GM12878 (cell line): ENCODE results near the gene TAB2. TPM values are rescaled to one million over a fixed set of nuclear protein-coding genes. Genes with fewer than 3 reads are reported as not detected.
A peak's percentile ranks its signal among the peaks of the same experiment; 100 is the strongest.

ENCODE experiments used
- ATF7 ChIP-seq: fragments of 450-650 bp; IDR thresholded peaks from 2 replicates; pipeline ENCODE4 v1.6.1; 2016; ENCODE audit warnings: low read depth, mild to moderate bottlenecking
- CBFB ChIP-seq: IDR thresholded peaks from 2 replicates; pipeline ENCODE4 v1.6.1; 2016; ENCODE audit warnings: antibody characterized with exemption, low read depth
- CBX3 ChIP-seq: fragments of 200-600 bp; sonication (generic); IDR thresholded peaks from 2 replicates; pipeline ENCODE4 v1.6.1; 2016; ENCODE audit warnings: low read depth, borderline replicate concordance
- CEBPZ ChIP-seq: fragments of 150-350 bp; IDR thresholded peaks from 2 replicates; pipeline ENCODE4 v1.6.1; 2016; ENCODE audit warnings: low read depth, low read length
- CTCF ChIP-seq, 3 experiments: IDR thresholded peaks in 2 of 3; conservative IDR thresholded peaks in 1 of 3; 2 replicates each; pipeline ENCODE4 v1.5.1; 2011; ENCODE audit warnings: low read depth in 3 of 3, low read length in 3 of 3, mild to moderate bottlenecking in 3 of 3, control low read depth in 2 of 3, moderate library complexity in 2 of 3, inconsistent platforms in 1 of 3, mixed read lengths in 1 of 3; ENCODE audit not compliant: control insufficient read depth in 2 of 3, insufficient read depth in 1 of 3; ENCODE audit errors: extremely low read depth in 1 of 3
- EGR1 ChIP-seq, 2 experiments: IDR thresholded peaks; 1 replicate in 1 of 2; 2 replicates in 1 of 2; pipeline ENCODE4 v1.6.1; 2011 to 2012; ENCODE audit warnings: low read depth in 2 of 2, low read length in 2 of 2, borderline replicate concordance in 1 of 2, mild to moderate bottlenecking in 1 of 2, moderate library complexity in 1 of 2
- ELK1 ChIP-seq: IDR thresholded peaks from 2 replicates; pipeline ENCODE4 v1.6.1; 2012; ENCODE audit warnings: low read depth, low read length, improper control_type of control experiment
- FOXK2 ChIP-seq: fragments of 450-650 bp; IDR thresholded peaks from 2 replicates; pipeline ENCODE4 v1.6.1; 2017; ENCODE audit warnings: mild to moderate bottlenecking, moderate library complexity
- GATAD2B ChIP-seq: fragments of 450-650 bp; conservative IDR thresholded peaks from 2 replicates; pipeline ENCODE4 v1.6.1; 2017; ENCODE audit warnings: low read depth, mild to moderate bottlenecking, moderate library complexity
- JUNB ChIP-seq: IDR thresholded peaks from 2 replicates; pipeline ENCODE4 v1.6.1; 2016; ENCODE audit warnings: antibody characterized with exemption, mild to moderate bottlenecking
- NR2F1 ChIP-seq: fragments of 450-650 bp; conservative IDR thresholded peaks from 2 replicates; pipeline ENCODE4 v1.6.1; 2017; ENCODE audit warnings: mild to moderate bottlenecking
- PAX8 ChIP-seq: fragments of 450-650 bp; IDR thresholded peaks from 2 replicates; pipeline ENCODE4 v1.6.1; 2017; ENCODE audit warnings: mild to moderate bottlenecking, moderate library complexity
- RFX5 ChIP-seq: IDR thresholded peaks from 2 replicates; pipeline ENCODE4 v1.6.1; 2011; ENCODE audit warnings: low read depth, low read length, improper control_type of control experiment
- SIN3A ChIP-seq: IDR thresholded peaks from 2 replicates; pipeline ENCODE4 v1.6.1; 2012; ENCODE audit warnings: low read depth, low read length, improper control_type of control experiment
- SIX5 ChIP-seq: IDR thresholded peaks from 2 replicates; pipeline ENCODE4 v1.6.1; 2011; ENCODE audit warnings: mild to moderate bottlenecking, low read depth, low read length, moderate library complexity; ENCODE audit not compliant: severe bottlenecking
- SMAD5 ChIP-seq: IDR thresholded peaks from 2 replicates; pipeline ENCODE4 v1.6.1; 2016; ENCODE audit warnings: antibody characterized with exemption, low read depth
- SPI1 ChIP-seq: IDR thresholded peaks from 2 replicates; pipeline ENCODE4 v1.6.1; 2011; ENCODE audit warnings: low read depth, mild to moderate bottlenecking, low read length, moderate library complexity, borderline replicate concordance; ENCODE audit not compliant: insufficient read depth
- SREBF2 ChIP-seq: IDR thresholded peaks from 2 replicates; pipeline ENCODE4 v1.6.1; 2012; ENCODE audit warnings: mild to moderate bottlenecking, low read length
- STAT1 ChIP-seq: fragments of 450-650 bp; conservative IDR thresholded peaks from 2 replicates; pipeline ENCODE4 v1.6.1; 2014; ENCODE audit warnings: antibody characterized with exemption, mild to moderate bottlenecking
- ZNF207 ChIP-seq: fragments of 450-650 bp; IDR thresholded peaks from 2 replicates; pipeline ENCODE4 v1.6.1; 2014; ENCODE audit warnings: antibody characterized with exemption, mild to moderate bottlenecking, borderline replicate concordance
- ZNF622 ChIP-seq: fragments of 450-650 bp; IDR thresholded peaks from 2 replicates; pipeline ENCODE4 v1.6.1; 2017; ENCODE audit warnings: mild to moderate bottlenecking, inconsistent platforms
- ZNF687 ChIP-seq: fragments of 450-650 bp; IDR thresholded peaks from 2 replicates; pipeline ENCODE4 v1.6.1; 2017; ENCODE audit warnings: mild to moderate bottlenecking, moderate library complexity
- ZSCAN29 ChIP-seq: fragments of 450-650 bp; IDR thresholded peaks from 2 replicates; pipeline ENCODE4 v1.6.1; 2017; ENCODE audit warnings: mild to moderate bottlenecking, moderate library complexity
- polyA plus RNA-seq, 11 experiments: library from polyadenylated mRNA; depleted of rRNA in 4 of 11; unstranded in 6 of 11; stranded (reverse) in 5 of 11; fragments of >200 nt; fragmentation: Nextera tagmentation in 4 of 11; fragmentation: Illumina TruSeq in 1 of 11; extraction: Ambion mirVana in 4 of 11; extraction: Trizol in 1 of 11; gene quantifications; 1 replicate in 1 of 11; 2 replicates in 10 of 11; pipeline versions ENCODE4 v1.2.1 to v1.2.3, GENCODE V29; 2011 to 2016; ENCODE audit warnings: inconsistent platforms in 2 of 11, missing spikeins in 2 of 11, low read depth in 1 of 11
- total RNA-seq, 4 experiments: library from RNA; depleted of rRNA in 3 of 4; stranded (reverse); fragments of >200 nt in 3 of 4; fragmentation: Illumina TruSeq in 1 of 4; extraction: Trizol in 1 of 4; gene quantifications; 2 replicates each; pipeline versions ENCODE4 v1.2.1 to v1.2.3, GENCODE V29; 2013 to 2021

Gene TAB2
- total and polyA plus RNA-seq, 10 of the 15 experiments (the other 5 are each of a cell fraction or from before 2014, with no cell fraction given) = 8.9 to 66.3 (median 23.0) TPM

GRCh38 chr6:149438855-149439254 lies 121.3 kb downstream of the TAB2 start (continued):
- TF ChIP-seq CEBPZ = no peak
- TF ChIP-seq GATAD2B = no peak
- TF ChIP-seq PAX8 = no peak
- TF ChIP-seq ZNF622 = no peak
- TF ChIP-seq SIN3A = no peak
- no peak for TF ChIP-seq STAT1
- peak; percentile 47; the same call in 1 of the 2 replicates for TF ChIP-seq JUNB
- TF ChIP-seq SREBF2 = no peak
- no peak for TF ChIP-seq FOXK2
- TF ChIP-seq SIX5 = no peak
- peak; percentile 55 for TF ChIP-seq NR2F1
- no peak for TF ChIP-seq ELK1
- no peak for TF ChIP-seq ZNF207
- TF ChIP-seq CBX3 = no peak
- TF ChIP-seq CTCF (IDR thresholded peaks at IDR 0.05 in 2 of 3, conservative IDR thresholded peaks at IDR 0.05 in 1 of 3; ENCODE audit: control insufficient read depth in 2 of 3, extremely low read depth in 1 of 3, insufficient read depth in 1 of 3, low read depth in 3 of 3, low read length in 3 of 3) = no peak
- peak; percentile 91 for TF ChIP-seq SPI1
- no peak for TF ChIP-seq ZSCAN29
- no peak for TF ChIP-seq CBFB
- no peak for TF ChIP-seq SMAD5
- no peak for TF ChIP-seq EGR1 (IDR thresholded peaks at IDR 0.05; ENCODE audit: borderline replicate concordance in 1 of 2, low read depth in 2 of 2, low read length in 2 of 2)
- TF ChIP-seq RFX5 = no peak
- TF ChIP-seq ATF7 = no peak
- no peak for TF ChIP-seq ZNF687
